ENCODE measurements around the gene FAM219B.
"Not testable (repeated sequence)": the region's sequence is repeated elsewhere in the genome, so short reads cannot be mapped to it uniquely, and the experiment has no call there.

Gene FAM219B

GRCh38 chr15:74917676-74918075 lies 11.0 kb upstream of the FAM219B start:
- TF ChIP-seq CTCF (IDR thresholded peaks at IDR 0.05; ENCODE audit: insufficient read depth, low read length, poor library complexity, severe bottlenecking) (no peak), EZH2phosphoT487 (conservative IDR thresholded peaks at IDR 0.05; ENCODE audit: low read length) (no peak)
- no peaks in the 10 kb centered on the region for H3K79me2 ChIP-seq (ENCODE audit: insufficient read depth, low read length)
- no peak overlapping the region for H3K27ac ChIP-seq (ENCODE audit: low read depth, low read length)
- no peaks in the 10 kb centered on the region for H3K27me3 ChIP-seq (ENCODE audit: low read length)
- H3K9me2 ChIP-seq (replicated peaks; ENCODE audit: insufficient read depth, low read length): no peaks in the 10 kb centered on the region
- no peaks in the 10 kb centered on the region for H4K20me1 ChIP-seq (ENCODE audit: low read depth, low read length)
- H3K9me3 ChIP-seq (ENCODE audit: insufficient read depth, low read length): no peaks in the 10 kb centered on the region
- H3K36me3 ChIP-seq (ENCODE audit: low read length): peaks cover 25% of the 10 kb centered on the region; the same call in 1 of the 2 replicates
- no peak overlapping the region for H3K4me2 ChIP-seq (ENCODE audit: low read depth, low read length, poor library complexity, severe bottlenecking)
- no peak overlapping the region for H3K4me3 ChIP-seq (ENCODE audit: insufficient read depth, low read length, poor library complexity, severe bottlenecking)
- no peak overlapping the region for H2AFZ ChIP-seq (ENCODE audit: low read depth, low read length, severe bottlenecking)
- H3K9ac ChIP-seq (ENCODE audit: low read length): no peak overlapping the region
- peaks cover 5% of the 10 kb centered on the region; the same call in 1 of the 2 replicates for H3F3A ChIP-seq (ENCODE audit: insufficient read depth)

GRCh38 chr15:74913799-74914198 lies 7.1 kb upstream of the FAM219B start:
- not testable (repeated sequence) for H4K20me1 ChIP-seq (ENCODE audit: low read depth, low read length); H3K4me2 ChIP-seq (ENCODE audit: low read depth, low read length, poor library complexity, severe bottlenecking); H3K4me3 ChIP-seq (ENCODE audit: insufficient read depth, low read length, poor library complexity, severe bottlenecking); H3K79me2 ChIP-seq (ENCODE audit: insufficient read depth, low read length); H3K9me3 ChIP-seq (ENCODE audit: insufficient read depth, low read length); H2AFZ ChIP-seq (ENCODE audit: low read depth, low read length, severe bottlenecking); H3K9me2 ChIP-seq (replicated peaks; ENCODE audit: insufficient read depth, low read length); H3K27me3 ChIP-seq (ENCODE audit: low read length); H3K27ac ChIP-seq (ENCODE audit: low read depth, low read length); H3F3A ChIP-seq (ENCODE audit: insufficient read depth); H3K9ac ChIP-seq (ENCODE audit: low read length)
- H3K36me3 ChIP-seq (ENCODE audit: low read length): peaks cover 14% of the 10 kb centered on the region; the same call in 1 of the 2 replicates

- Histone ChIP-seq H3K36me3 (ENCODE audit: low read length) (peaks cover 10% of the 10 kb centered on the region; the same call in 1 of the 2 replicates), H2AFZ (ENCODE audit: low read depth, low read length, severe bottlenecking) (no peak overlapping the region), H3K79me2 (ENCODE audit: insufficient read depth, low read length) (no peaks in the 10 kb centered on the region), H3K9me2 (replicated peaks; ENCODE audit: insufficient read depth, low read length) (no peaks in the 10 kb centered on the region), H4K20me1 (ENCODE audit: low read depth, low read length) (no peaks in the 10 kb centered on the region), H3K27ac (ENCODE audit: low read depth, low read length) (no peak overlapping the region), H3K4me3 (ENCODE audit: insufficient read depth, low read length, poor library complexity, severe bottlenecking) (no peak overlapping the region), H3K9ac (ENCODE audit: low read length) (no peak overlapping the region), H3K27me3 (ENCODE audit: low read length) (no peaks in the 10 kb centered on the region), H3K4me2 (ENCODE audit: low read depth, low read length, poor library complexity, severe bottlenecking) (no peak overlapping the region), H3F3A (ENCODE audit: insufficient read depth) (peaks cover 10% of the 10 kb centered on the region; the same call in 1 of the 2 replicates), H3K9me3 (ENCODE audit: insufficient read depth, low read length) (no peaks in the 10 kb centered on the region)
- TF ChIP-seq CTCF (IDR thresholded peaks at IDR 0.05; ENCODE audit: insufficient read depth, low read length, poor library complexity, severe bottlenecking): no peak
- TF ChIP-seq EZH2phosphoT487 (conservative IDR thresholded peaks at IDR 0.05; ENCODE audit: low read length): no peak
These were observed 6.4 kb upstream of the FAM219B start for GRCh38 chr15:74913041-74913440.

- H4K20me1 ChIP-seq (ENCODE audit: low read depth, low read length): no peaks in the 10 kb centered on the region
- no peaks in the 10 kb centered on the region for H3K27me3 ChIP-seq (ENCODE audit: low read length)
- no peak overlapping the region for H2AFZ ChIP-seq (ENCODE audit: low read depth, low read length, severe bottlenecking)
- peaks cover 5% of the 10 kb centered on the region; the same call in 1 of the 2 replicates for H3K79me2 ChIP-seq (ENCODE audit: insufficient read depth, low read length)
- H3K27ac ChIP-seq (ENCODE audit: low read depth, low read length): no peak overlapping the region
- H3K36me3 ChIP-seq (ENCODE audit: low read length): no peaks in the 10 kb centered on the region
- H3F3A ChIP-seq (ENCODE audit: insufficient read depth): peaks cover 14% of the 10 kb centered on the region; the same call in 1 of the 2 replicates
- no peaks in the 10 kb centered on the region for H3K9me2 ChIP-seq (replicated peaks; ENCODE audit: insufficient read depth, low read length)
- H3K4me2 ChIP-seq (ENCODE audit: low read depth, low read length, poor library complexity, severe bottlenecking): no peak overlapping the region
- no peak overlapping the region for H3K9ac ChIP-seq (ENCODE audit: low read length)
- TF ChIP-seq CTCF (IDR thresholded peaks at IDR 0.05; ENCODE audit: insufficient read depth, low read length, poor library complexity, severe bottlenecking) (no peak), EZH2phosphoT487 (conservative IDR thresholded peaks at IDR 0.05; ENCODE audit: low read length) (no peak)
- H3K9me3 ChIP-seq (ENCODE audit: insufficient read depth, low read length): no peaks in the 10 kb centered on the region
- H3K4me3 ChIP-seq (ENCODE audit: insufficient read depth, low read length, poor library complexity, severe bottlenecking): no peak overlapping the region
These were observed 2.0 kb upstream of the FAM219B start for GRCh38 chr15:74908635-74909034.

Data from SU-DHL-6 (cell line).